Gastrocnemius medialis (tissue), 4 donors: ENCODE results near the gene SOWAHC.

ENCODE experiments used
- POLR2A ChIP-seq, 2 donors: fragments of 450-650 bp; IDR thresholded peaks; one replicate each; pipeline ENCODE4 v1.6.1; 2017; ENCODE audit warnings: antibody characterized with exemption in 2 of 2, mild to moderate bottlenecking in 2 of 2, moderate library complexity in 2 of 2
- TF ChIP-seq, protein P1 (sequence below), 5 experiments: fragments of 450-650 bp in 3 of 5; fragments of 200-600 bp in 2 of 5; sonication (generic) in 2 of 5; IDR thresholded peaks in 4 of 5; conservative IDR thresholded peaks in 1 of 5; 1 replicate in 4 of 5; 2 replicates in 1 of 5; pipeline ENCODE4 v1.5.1; 2016 to 2019; ENCODE audit warnings: antibody characterized with exemption in 5 of 5, mild to moderate bottlenecking in 3 of 5, moderate library complexity in 3 of 5

DNA sequence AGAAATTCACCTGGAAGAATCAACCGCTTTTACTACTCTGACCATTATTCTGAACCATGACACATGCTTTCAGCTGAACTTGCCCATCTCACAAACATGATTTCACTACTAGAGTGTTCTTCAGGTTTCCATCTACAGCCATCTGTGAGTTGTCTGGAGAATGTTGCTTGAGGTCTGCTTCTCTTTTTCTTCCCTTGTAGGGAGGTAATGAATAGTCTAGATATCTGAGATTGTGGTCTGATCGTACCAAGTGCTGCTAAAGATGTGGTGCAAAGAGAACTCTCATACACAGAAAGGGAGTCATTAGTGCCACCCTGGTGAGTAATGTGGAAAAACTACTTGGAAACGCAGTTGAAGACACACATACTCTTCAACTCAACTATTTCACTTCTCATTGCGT, 10.2 kb downstream of the SOWAHC start:
- no peak for TF ChIP-seq POLR2A (IDR thresholded peaks at IDR 0.05)
- TF ChIP-seq, protein P1, sequence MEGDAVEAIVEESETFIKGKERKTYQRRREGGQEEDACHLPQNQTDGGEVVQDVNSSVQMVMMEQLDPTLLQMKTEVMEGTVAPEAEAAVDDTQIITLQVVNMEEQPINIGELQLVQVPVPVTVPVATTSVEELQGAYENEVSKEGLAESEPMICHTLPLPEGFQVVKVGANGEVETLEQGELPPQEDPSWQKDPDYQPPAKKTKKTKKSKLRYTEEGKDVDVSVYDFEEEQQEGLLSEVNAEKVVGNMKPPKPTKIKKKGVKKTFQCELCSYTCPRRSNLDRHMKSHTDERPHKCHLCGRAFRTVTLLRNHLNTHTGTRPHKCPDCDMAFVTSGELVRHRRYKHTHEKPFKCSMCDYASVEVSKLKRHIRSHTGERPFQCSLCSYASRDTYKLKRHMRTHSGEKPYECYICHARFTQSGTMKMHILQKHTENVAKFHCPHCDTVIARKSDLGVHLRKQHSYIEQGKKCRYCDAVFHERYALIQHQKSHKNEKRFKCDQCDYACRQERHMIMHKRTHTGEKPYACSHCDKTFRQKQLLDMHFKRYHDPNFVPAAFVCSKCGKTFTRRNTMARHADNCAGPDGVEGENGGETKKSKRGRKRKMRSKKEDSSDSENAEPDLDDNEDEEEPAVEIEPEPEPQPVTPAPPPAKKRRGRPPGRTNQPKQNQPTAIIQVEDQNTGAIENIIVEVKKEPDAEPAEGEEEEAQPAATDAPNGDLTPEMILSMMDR (IDR thresholded peaks at IDR 0.05 in 4 of 5, conservative IDR thresholded peaks at IDR 0.05 in 1 of 5): no peak
